Measurements from ENCODE around the gene CCL7. TPM values are rescaled to one million over a fixed set of nuclear protein-coding genes. Genes with fewer than 3 reads are reported as not detected.
A peak's percentile ranks its signal among the peaks of the same experiment; 100 is the strongest.

CCL7 gene
- total and polyA plus RNA-seq, 4 donors = not detected

DNA sequence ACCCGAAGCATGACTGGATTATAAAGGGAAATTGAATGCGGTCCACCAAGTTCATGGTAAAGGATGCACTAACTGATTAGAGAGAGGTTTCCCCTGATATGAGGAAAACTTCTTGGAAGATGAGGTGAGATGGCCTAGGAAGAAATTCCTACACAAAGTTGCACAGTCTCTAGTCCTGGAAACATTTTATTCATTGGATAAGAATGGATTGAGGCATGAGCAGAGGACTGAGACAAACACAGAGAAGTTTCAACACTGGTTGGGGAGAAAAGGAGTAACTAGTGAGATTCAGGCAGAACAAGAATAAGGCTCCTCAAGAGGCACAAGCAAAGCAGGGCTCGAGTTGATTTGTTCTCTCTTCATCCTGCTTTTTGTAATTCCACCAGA lies 16.9 kb upstream of the CCL7 start:
- no peaks in the 10 kb centered on the region for H3K27me3 ChIP-seq (ENCODE audit: control insufficient read depth in 4 of 4, insufficient read depth in 4 of 4, low read length in 3 of 4)
- H3K4me3 ChIP-seq (ENCODE audit: low read depth in 1 of 3, low read length in 3 of 3) = no peak overlapping the region
- WGBS = 61% methylated on average over 3 of the region's 3 CpGs
- DNase-seq (ENCODE audit: low spot score) = no peak
- H3K27ac ChIP-seq (ENCODE audit: low read depth in 1 of 2, low read length in 2 of 2) = peak overlapping the region; percentile 44 to 66
- H3K4me1 ChIP-seq (ENCODE audit: control insufficient read depth in 4 of 4, insufficient read depth in 4 of 4, low read length in 3 of 4) = peaks cover 0 to 4% (median 2%) of the 10 kb centered on the region in 4 donors
- H3K9ac ChIP-seq (ENCODE audit: low read depth in 1 of 2, low read length in 2 of 2) = no peak overlapping the region
- TF ChIP-seq HNF4A (conservative IDR thresholded peaks at IDR 0.05) = no peak
- TF ChIP-seq ZBTB33 (IDR thresholded peaks at IDR 0.05) = no peak
- TF ChIP-seq, protein P1, sequence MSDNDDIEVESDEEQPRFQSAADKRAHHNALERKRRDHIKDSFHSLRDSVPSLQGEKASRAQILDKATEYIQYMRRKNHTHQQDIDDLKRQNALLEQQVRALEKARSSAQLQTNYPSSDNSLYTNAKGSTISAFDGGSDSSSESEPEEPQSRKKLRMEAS (IDR thresholded peaks at IDR 0.05) = no peak
- TF ChIP-seq NR2F2 (IDR thresholded peaks at IDR 0.05) = no peak
- TF ChIP-seq, protein P2, sequence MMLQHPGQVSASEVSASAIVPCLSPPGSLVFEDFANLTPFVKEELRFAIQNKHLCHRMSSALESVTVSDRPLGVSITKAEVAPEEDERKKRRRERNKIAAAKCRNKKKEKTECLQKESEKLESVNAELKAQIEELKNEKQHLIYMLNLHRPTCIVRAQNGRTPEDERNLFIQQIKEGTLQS (IDR thresholded peaks at IDR 0.05) = no peak
- TF ChIP-seq, protein P3, sequence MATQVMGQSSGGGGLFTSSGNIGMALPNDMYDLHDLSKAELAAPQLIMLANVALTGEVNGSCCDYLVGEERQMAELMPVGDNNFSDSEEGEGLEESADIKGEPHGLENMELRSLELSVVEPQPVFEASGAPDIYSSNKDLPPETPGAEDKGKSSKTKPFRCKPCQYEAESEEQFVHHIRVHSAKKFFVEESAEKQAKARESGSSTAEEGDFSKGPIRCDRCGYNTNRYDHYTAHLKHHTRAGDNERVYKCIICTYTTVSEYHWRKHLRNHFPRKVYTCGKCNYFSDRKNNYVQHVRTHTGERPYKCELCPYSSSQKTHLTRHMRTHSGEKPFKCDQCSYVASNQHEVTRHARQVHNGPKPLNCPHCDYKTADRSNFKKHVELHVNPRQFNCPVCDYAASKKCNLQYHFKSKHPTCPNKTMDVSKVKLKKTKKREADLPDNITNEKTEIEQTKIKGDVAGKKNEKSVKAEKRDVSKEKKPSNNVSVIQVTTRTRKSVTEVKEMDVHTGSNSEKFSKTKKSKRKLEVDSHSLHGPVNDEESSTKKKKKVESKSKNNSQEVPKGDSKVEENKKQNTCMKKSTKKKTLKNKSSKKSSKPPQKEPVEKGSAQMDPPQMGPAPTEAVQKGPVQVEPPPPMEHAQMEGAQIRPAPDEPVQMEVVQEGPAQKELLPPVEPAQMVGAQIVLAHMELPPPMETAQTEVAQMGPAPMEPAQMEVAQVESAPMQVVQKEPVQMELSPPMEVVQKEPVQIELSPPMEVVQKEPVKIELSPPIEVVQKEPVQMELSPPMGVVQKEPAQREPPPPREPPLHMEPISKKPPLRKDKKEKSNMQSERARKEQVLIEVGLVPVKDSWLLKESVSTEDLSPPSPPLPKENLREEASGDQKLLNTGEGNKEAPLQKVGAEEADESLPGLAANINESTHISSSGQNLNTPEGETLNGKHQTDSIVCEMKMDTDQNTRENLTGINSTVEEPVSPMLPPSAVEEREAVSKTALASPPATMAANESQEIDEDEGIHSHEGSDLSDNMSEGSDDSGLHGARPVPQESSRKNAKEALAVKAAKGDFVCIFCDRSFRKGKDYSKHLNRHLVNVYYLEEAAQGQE (IDR thresholded peaks at IDR 0.05) = no peak
- TF ChIP-seq FOXA1 (IDR thresholded peaks at IDR 0.05) = no peak
- TF ChIP-seq RAD21 (IDR thresholded peaks at IDR 0.05) = no peak
- no peak for TF ChIP-seq FOXA2 (IDR thresholded peaks at IDR 0.05)
- TF ChIP-seq RXRA (IDR thresholded peaks at IDR 0.05) = no peak
- no peak for TF ChIP-seq SP1 (IDR thresholded peaks at IDR 0.05)
- no peak for TF ChIP-seq TAF1 (conservative IDR thresholded peaks at IDR 0.05)
- H3K36me3 ChIP-seq (ENCODE audit: control insufficient read depth in 4 of 4, insufficient read depth in 3 of 4, low read depth in 1 of 4, low read length in 3 of 4) = no peaks in the 10 kb centered on the region
- H3K9me3 ChIP-seq (ENCODE audit: control insufficient read depth in 4 of 4, low read length in 3 of 4) = no peaks in the 10 kb centered on the region

- Histone ChIP-seq H3K27me3 (ENCODE audit: control insufficient read depth in 4 of 4, insufficient read depth in 4 of 4, low read length in 3 of 4) (no peaks in the 10 kb centered on the region), H3K9ac (ENCODE audit: low read depth in 1 of 2, low read length in 2 of 2) (no peak overlapping the region), H3K4me1 (ENCODE audit: control insufficient read depth in 4 of 4, insufficient read depth in 4 of 4, low read length in 3 of 4) (peaks cover 0 to 4% (median 2%) of the 10 kb centered on the region in 4 donors), H3K36me3 (ENCODE audit: control insufficient read depth in 4 of 4, insufficient read depth in 3 of 4, low read depth in 1 of 4, low read length in 3 of 4) (no peaks in the 10 kb centered on the region), H3K9me3 (ENCODE audit: control insufficient read depth in 4 of 4, low read length in 3 of 4) (no peaks in the 10 kb centered on the region), H3K27ac (ENCODE audit: low read depth in 1 of 2, low read length in 2 of 2) (peak overlapping the region; percentile 51 to 61), H3K4me3 (ENCODE audit: low read depth in 1 of 3, low read length in 3 of 3) (no peak overlapping the region)
- DNase-seq (ENCODE audit: low spot score) = no peak
- WGBS = 48% methylated on average over 3 of the region's 3 CpGs
- no peak for TF ChIP-seq EGR1 (IDR thresholded peaks at IDR 0.05; ENCODE audit: low read depth in 2 of 2)
- no peak for TF ChIP-seq HNF4G (IDR thresholded peaks at IDR 0.05)
- TF ChIP-seq, protein P4, sequence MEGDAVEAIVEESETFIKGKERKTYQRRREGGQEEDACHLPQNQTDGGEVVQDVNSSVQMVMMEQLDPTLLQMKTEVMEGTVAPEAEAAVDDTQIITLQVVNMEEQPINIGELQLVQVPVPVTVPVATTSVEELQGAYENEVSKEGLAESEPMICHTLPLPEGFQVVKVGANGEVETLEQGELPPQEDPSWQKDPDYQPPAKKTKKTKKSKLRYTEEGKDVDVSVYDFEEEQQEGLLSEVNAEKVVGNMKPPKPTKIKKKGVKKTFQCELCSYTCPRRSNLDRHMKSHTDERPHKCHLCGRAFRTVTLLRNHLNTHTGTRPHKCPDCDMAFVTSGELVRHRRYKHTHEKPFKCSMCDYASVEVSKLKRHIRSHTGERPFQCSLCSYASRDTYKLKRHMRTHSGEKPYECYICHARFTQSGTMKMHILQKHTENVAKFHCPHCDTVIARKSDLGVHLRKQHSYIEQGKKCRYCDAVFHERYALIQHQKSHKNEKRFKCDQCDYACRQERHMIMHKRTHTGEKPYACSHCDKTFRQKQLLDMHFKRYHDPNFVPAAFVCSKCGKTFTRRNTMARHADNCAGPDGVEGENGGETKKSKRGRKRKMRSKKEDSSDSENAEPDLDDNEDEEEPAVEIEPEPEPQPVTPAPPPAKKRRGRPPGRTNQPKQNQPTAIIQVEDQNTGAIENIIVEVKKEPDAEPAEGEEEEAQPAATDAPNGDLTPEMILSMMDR (IDR thresholded peaks at IDR 0.05; ENCODE audit: low read depth, low read length, missing input control) = no peak
- no peak for TF ChIP-seq ZBTB33 (IDR thresholded peaks at IDR 0.05)
- TF ChIP-seq, protein P1 (IDR thresholded peaks at IDR 0.05) = no peak
- TF ChIP-seq SP1 (IDR thresholded peaks at IDR 0.05) = peak; percentile 13
- no peak for TF ChIP-seq GABPA (IDR thresholded peaks at IDR 0.05 in 1 of 2, conservative IDR thresholded peaks at IDR 0.05 in 1 of 2)
- TF ChIP-seq HNF4A (conservative IDR thresholded peaks at IDR 0.05) = no peak
- no peak for TF ChIP-seq TAF1 (conservative IDR thresholded peaks at IDR 0.05)
- no peak for TF ChIP-seq FOXA1 (IDR thresholded peaks at IDR 0.05)
- TF ChIP-seq RAD21 (IDR thresholded peaks at IDR 0.05) = no peak
- TF ChIP-seq FOXA2 (IDR thresholded peaks at IDR 0.05) = no peak
- peak in 1 of 2 donors; percentile 38 for TF ChIP-seq RXRA (IDR thresholded peaks at IDR 0.05)
- peak in 1 of 2 donors; percentile 9 for TF ChIP-seq JUND (IDR thresholded peaks at IDR 0.05)
- TF ChIP-seq NR2F2 (IDR thresholded peaks at IDR 0.05) = peak; percentile 44
- TF ChIP-seq, protein P2 (IDR thresholded peaks at IDR 0.05) = no peak
These were observed 15.9 kb upstream of the CCL7 start for GRCh38 chr17:34254146-34254545.

Data from liver (tissue), 9 donors.